HFFc6 (cell line): ENCODE data around the gene IQGAP2. TPM values are rescaled to one million over a fixed set of nuclear protein-coding genes. Genes with fewer than 3 reads are reported as not detected.
A peak's percentile ranks its signal among the peaks of the same experiment; 100 is the strongest.

Experiments used
- DNase-seq: peaks from one replicate; pipeline ENCODE4 v3.0.0-alpha.2; 2018
- H3K27ac Mint-ChIP-seq: 2 replicates; pipeline ENCODE4 v1.8.0; 2020; ENCODE audit warnings: mild to moderate bottlenecking, mixed read lengths
- H3K27me3 Mint-ChIP-seq: 2 replicates; pipeline ENCODE4 v1.8.0; 2021; ENCODE audit warnings: mild to moderate bottlenecking, moderate library complexity, mixed read lengths; ENCODE audit not compliant: insufficient read depth
- H3K36me3 Mint-ChIP-seq: 2 replicates; pipeline ENCODE4 v1.8.0; 2021; ENCODE audit warnings: low read depth, mixed read lengths
- H3K4me1 Mint-ChIP-seq: 2 replicates; pipeline ENCODE4 v1.8.0; 2020; ENCODE audit warnings: low read depth, mixed read lengths
- H3K4me3 Mint-ChIP-seq: 2 replicates; pipeline ENCODE4 v1.8.0; 2020; ENCODE audit warnings: mild to moderate bottlenecking, moderate library complexity, mixed read lengths
- H3K9me3 Mint-ChIP-seq: 2 replicates; pipeline ENCODE4 v1.8.0; 2020; ENCODE audit warnings: mild to moderate bottlenecking, mixed read lengths
- total RNA-seq, 6 experiments: library from RNA; stranded (reverse); fragmentation: NEBNext Ultra II Directional; extraction: Animal tissue kit (Norgen Biotek cat#: 25700); gene quantifications; 2 replicates in 1 of 6; 3 replicates in 5 of 6; pipeline ENCODE4 v1.2.3, GENCODE V29; 2021
- TF ChIP-seq, protein P1 (sequence below): fragments of 200-600 bp; sonication (generic); IDR thresholded peaks from 2 replicates; pipeline ENCODE4 v1.5.0; 2021; ENCODE audit warnings: antibody characterized with exemption, mild to moderate bottlenecking

IQGAP2 gene
- total RNA-seq, 6 experiments from 2014 or later = 0.09 to 0.47 (median 0.21) TPM; not detected in 1

DNA sequence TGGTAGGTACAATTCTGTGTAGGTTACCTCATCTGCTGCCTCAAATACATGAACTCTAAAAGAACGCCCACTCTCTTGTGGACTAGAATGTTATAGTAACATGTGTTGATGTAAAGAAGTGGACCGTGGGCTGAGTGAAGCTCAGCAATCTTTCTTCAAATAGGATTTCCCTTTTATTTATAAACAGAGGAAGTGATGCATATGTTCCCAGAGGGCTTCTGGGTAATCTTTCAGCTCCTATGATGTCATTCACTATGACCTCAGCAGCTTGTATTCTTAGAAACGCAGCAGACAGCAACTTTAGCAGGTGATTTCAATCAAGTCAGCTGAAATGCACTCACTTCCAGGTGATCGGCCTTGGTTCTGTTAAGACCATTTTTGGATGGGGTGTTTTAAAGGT is 205.7 kb downstream of the IQGAP2 start:
- peaks cover 54% of the 10 kb centered on the region for H3K4me1 Mint-ChIP-seq
- TF ChIP-seq, protein P1, sequence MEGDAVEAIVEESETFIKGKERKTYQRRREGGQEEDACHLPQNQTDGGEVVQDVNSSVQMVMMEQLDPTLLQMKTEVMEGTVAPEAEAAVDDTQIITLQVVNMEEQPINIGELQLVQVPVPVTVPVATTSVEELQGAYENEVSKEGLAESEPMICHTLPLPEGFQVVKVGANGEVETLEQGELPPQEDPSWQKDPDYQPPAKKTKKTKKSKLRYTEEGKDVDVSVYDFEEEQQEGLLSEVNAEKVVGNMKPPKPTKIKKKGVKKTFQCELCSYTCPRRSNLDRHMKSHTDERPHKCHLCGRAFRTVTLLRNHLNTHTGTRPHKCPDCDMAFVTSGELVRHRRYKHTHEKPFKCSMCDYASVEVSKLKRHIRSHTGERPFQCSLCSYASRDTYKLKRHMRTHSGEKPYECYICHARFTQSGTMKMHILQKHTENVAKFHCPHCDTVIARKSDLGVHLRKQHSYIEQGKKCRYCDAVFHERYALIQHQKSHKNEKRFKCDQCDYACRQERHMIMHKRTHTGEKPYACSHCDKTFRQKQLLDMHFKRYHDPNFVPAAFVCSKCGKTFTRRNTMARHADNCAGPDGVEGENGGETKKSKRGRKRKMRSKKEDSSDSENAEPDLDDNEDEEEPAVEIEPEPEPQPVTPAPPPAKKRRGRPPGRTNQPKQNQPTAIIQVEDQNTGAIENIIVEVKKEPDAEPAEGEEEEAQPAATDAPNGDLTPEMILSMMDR = no peak
- H3K27ac Mint-ChIP-seq = no peak overlapping the region
- H3K9me3 Mint-ChIP-seq = no peaks in the 10 kb centered on the region
- no peaks in the 10 kb centered on the region; the same call in 1 of the 2 replicates for H3K36me3 Mint-ChIP-seq
- no peak for DNase-seq
- H3K27me3 Mint-ChIP-seq = no peaks in the 10 kb centered on the region; the same call in 1 of the 2 replicates
- no peak overlapping the region for H3K4me3 Mint-ChIP-seq

DNA sequence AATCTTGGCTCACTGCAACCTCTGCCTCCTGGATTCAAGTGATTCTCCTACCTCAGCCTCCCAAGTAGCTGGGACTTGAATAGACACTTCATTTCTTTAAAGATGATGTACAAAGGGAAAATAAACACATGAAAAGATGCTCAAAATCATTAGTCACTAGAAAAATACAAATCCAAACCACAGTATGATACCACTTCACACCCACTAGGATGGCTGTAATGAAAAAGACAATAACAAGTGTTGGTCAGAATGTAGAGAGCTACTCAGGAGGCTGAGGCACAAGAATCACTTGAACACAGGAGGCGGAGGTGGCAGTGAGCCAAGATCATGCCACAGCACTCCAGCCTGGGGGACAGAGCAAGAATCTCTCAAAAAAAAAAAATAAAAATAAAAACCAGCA is 207.1 kb downstream of the IQGAP2 start:
- no peak overlapping the region for H3K27ac Mint-ChIP-seq
- H3K36me3 Mint-ChIP-seq = peaks cover 7% of the 10 kb centered on the region
- no peaks in the 10 kb centered on the region; the same call in 1 of the 2 replicates for H3K27me3 Mint-ChIP-seq
- no peaks in the 10 kb centered on the region for H3K9me3 Mint-ChIP-seq
- no peak overlapping the region for H3K4me3 Mint-ChIP-seq
- H3K4me1 Mint-ChIP-seq = peaks cover 58% of the 10 kb centered on the region
- no peak for DNase-seq
- TF ChIP-seq, protein P1 = no peak

DNA sequence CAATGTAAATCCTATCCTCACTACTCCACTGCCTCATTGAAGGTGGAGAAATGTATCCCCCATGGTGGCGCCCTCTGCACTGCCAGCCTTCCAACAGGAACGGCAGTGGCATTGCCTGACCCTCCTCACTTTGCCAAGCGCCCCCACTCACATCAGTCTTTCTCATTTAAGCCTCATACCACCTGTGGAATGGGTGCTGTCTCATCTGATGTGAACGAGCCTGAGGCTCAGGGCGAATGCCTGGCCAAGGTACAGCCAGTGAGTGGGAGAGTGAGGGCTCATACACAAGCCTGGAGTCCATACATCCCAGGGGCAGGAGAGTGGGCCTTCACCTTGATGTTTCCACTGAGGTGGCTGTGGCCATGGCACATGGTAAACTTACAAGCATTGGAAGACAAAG is 209.9 kb downstream of the IQGAP2 start:
- DNase-seq = no peak
- Mint-ChIP-seq H3K27ac (no peak overlapping the region), H3K4me3 (no peak overlapping the region), H3K36me3 (peaks cover 29% of the 10 kb centered on the region), H3K4me1 (peaks cover 58% of the 10 kb centered on the region), H3K9me3 (no peaks in the 10 kb centered on the region), H3K27me3 (no peaks in the 10 kb centered on the region; the same call in none of the 2 replicates)
- TF ChIP-seq, protein P1 = no peak

DNA sequence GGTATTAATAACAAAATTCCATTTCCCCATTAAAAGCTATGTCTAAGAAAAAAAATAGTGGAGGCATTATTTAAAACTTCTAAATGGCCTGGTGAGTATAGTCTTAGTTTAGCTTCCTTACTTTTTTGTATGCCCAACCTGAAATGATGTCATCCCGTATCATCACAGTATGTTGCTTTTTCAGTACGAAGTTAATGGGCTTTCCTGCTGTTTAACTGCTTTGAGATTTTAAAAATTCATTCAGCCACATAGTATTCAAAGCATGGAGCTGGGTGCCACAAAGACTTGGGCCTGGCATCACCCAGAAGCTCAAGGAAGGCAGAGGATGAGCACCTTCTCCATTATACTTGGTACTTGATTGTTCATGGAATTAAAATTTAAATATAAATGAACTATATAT is 212.7 kb downstream of the IQGAP2 start:
- H3K36me3 Mint-ChIP-seq = peaks cover 50% of the 10 kb centered on the region
- DNase-seq = peak; percentile 40
- peak overlapping the region; percentile 93 for H3K27ac Mint-ChIP-seq
- TF ChIP-seq, protein P1 = no peak
- peak overlapping the region; percentile 76 for H3K4me3 Mint-ChIP-seq
- peaks cover 2% of the 10 kb centered on the region for H3K27me3 Mint-ChIP-seq
- H3K9me3 Mint-ChIP-seq = no peaks in the 10 kb centered on the region
- peaks cover 68% of the 10 kb centered on the region for H3K4me1 Mint-ChIP-seq

DNA sequence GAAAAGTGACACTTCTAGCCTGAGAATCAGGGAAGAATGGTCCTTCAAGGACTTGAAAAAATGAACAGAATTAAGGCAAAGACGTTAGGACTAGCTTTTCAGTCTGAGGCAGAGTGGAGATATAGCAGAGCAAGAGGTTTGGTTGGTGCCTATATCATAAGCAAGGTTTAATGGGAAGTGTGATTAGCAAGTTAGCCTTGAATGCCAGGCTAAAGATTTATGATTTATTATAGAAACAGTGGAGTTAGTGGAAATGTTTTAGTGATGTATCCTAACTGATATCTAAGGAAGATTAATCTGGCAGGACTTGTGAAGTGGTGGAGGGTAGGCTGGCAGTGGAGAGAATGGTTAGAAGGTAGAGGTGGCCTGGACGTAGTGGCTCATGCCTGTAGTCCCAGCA is 213.1 kb downstream of the IQGAP2 start:
- DNase-seq = no peak
- Mint-ChIP-seq H3K9me3 (no peaks in the 10 kb centered on the region), H3K4me3 (peak overlapping the region; percentile 76), H3K27me3 (peaks cover 2% of the 10 kb centered on the region), H3K27ac (peak overlapping the region; percentile 93), H3K36me3 (peaks cover 54% of the 10 kb centered on the region), H3K4me1 (peaks cover 72% of the 10 kb centered on the region)
- TF ChIP-seq, protein P1 = no peak

DNA sequence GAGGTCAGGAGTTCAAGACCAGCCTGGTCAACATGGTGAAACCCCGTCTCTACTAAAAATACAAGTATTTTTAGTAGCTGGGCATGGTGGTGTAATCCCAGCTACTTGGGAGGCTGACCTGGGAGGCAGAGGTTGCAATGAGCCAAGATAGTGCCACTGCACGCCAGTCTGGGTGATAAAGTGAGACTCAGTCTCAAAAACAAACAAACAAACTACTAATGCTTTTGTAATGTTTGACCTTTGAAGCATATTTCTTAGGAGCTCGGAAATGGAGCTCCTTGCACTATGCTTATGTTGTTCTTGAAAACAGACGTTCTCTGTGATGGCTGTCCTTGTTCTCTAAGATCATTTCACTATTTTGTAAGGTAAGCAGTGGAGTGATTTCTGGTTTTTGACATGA is 214.1 kb downstream of the IQGAP2 start:
- Mint-ChIP-seq H3K36me3 (peaks cover 61% of the 10 kb centered on the region), H3K27ac (peak overlapping the region; percentile 93), H3K9me3 (no peaks in the 10 kb centered on the region), H3K4me3 (peak overlapping the region; percentile 76), H3K4me1 (peaks cover 83% of the 10 kb centered on the region), H3K27me3 (peaks cover 2% of the 10 kb centered on the region)
- no peak for DNase-seq
- TF ChIP-seq, protein P1 = no peak
